NK-92 treated with Interleukin-12 subunit alpha and Interleukin-12 subunit beta, amount 100 ng/mL, for 24 hours (cell line): ENCODE measurements around the gene MCRS1.
"Not testable (repeated sequence)": the region's sequence is repeated elsewhere in the genome, so short reads cannot be mapped to it uniquely, and the experiment has no call there.

Experiments
- DNase-seq: peaks from one replicate; lab custom pipeline; 2025; lab: John Stamatoyannopoulos, UW

MCRS1 gene

DNA sequence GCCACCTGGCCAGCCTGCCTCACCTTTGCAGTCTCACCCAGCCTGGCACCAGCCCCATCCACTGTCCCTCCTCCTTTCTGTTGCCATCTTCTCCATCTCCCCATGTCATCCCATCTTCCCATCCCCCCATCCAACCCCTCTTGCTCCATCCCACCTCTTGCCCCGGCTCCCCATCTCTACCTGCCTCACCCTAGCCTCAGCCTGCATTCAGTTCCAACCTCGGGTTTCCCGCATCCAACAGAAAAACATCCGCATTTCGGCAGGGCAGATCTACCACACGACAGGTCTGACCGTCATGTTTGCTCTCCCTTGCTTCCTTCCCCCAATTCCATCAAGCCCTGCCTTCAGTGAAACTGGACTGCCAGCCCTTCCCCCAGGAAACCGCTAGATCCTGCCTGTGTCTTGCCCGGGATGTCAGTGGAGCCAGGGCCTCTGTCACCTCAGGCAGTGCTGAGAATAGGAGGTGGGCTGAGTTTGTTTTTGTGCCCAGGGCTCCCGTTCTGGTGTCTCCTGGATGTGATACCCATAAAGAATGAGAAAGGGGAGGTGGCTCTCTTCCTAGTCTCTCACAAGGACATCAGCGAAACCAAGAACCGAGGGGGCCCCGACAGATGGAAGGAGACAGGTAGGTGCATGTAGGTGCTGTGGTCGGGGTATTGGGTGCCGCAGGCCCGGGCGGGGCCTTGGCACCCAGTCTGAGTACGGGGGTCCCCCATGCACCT, 26.6 kb downstream of the MCRS1 start:
- DNase-seq: no peak

DNA sequence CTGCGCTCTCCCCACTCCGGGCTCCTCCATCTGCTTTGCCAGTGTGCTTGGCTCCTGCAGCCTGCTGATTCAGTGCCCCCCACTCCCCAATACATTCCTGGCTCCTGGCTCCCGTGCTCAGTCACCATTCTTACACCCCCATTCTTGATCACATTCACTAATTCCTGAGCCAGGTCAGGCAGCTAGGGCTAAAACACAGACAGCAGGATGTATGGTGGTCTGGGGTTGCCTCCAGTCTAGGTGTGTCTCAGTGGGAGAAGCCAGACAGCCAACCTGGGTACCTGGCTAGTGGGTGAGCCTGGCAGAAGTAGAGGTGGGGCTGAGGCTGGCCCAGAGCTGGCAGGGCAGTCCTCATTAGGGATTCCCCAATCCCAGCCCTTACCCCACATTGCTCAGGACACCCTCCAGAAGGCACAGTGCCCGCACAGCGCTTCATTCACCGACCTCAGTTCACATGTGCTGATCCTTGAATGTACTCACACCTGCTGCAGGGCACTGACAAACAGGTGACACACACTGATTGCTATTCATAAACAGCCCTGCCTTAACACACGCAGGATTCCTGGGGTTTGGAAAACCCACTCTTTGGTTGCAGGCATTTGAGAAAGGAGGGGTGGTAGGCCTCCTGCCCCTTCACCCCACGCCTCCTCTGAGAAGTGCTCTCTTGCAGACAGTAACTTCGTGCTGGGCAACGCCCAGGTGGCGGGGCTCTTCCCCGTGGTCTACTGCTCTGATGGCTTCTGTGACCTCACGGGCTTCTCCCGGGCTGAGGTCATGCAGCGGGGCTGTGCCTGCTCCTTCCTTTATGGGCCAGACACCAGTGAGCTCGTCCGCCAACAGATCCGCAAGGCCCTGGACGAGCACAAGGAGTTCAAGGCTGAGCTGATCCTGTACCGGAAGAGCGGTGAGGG, 27.5 kb downstream of the MCRS1 start:
- no peak for DNase-seq

DNA sequence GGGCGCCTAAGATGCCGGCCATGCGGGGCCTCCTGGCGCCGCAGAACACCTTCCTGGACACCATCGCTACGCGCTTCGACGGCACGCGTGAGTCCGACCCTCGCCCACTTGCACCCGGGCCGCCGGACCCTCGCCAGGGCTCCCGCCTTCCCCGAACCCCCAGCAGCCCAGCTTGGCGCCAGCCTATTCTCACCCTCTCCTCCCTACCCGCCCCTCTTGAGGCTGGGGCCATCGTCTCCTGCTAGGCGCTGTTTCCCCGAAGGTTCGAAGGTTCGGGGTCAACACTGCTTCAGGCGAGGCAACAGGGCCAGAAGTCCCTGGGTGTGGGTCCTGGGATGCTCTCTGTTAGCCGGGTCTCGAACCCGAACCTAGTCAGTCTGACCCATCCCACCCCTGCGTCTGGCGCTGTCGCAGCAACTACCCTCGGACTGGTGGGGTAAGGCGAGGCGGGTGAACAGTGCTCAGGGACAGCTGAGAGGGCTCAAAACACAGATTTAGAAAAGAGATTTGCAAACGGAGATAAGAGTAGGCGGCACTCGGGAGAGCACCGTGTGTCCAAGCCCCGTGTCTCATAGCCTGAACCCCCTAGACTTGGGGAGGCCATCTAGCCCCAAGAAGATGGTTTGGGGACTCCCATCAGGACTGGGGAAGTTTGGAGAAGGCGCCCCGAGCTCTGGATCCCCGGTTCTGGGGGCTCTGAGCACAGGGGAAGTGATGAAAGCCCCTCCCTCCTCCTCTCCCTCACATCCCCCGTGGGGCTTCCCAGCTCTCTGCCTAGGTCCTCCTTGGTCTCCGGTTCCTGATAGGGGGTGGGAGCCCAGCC, 28.3 kb downstream of the MCRS1 start:
- no peak for DNase-seq

DNA sequence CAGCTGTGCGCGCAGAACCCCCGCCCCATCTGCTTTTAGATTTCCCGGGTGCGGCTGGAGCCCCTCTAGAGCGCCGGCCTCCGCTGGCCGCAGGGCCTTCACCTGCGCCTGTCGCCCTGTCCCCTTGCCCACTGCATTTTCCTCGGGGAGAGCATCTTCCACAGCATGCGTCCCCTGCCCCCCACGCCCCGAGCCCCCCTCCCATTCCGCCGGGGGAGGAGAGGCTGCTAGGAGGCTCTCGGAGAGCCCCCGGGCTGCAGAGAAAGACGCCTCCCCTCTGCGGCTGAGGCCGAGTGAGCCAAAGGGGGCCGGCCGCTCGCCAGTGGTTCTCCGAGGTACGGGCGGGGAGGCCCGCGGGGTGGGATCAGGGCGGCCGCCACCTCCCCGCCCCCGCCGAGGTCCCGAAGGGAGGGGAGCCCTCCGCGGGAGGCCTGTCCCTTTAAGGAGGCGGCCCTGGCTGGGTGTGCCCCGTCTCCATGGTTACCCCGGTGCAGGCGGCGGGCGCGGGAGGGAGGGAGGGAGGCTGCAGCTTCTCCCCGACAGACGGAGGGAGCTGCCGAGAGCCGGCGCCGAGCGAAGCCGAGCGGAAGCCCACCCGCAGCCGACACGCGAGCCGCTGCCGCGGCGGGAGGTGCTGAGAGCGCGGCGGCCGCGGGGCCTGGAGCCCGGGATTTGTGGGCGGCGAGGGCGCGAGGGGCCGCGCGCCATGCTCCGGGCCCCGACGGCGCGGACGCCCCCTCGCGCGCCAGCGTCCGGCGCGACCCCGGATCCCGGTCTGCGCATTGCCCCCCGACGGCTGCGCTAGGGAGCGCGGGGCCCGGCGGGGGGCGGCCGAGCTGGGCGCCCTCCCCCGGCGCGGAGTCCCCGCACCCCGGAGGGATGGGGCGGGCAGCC, 29.2 kb downstream of the MCRS1 start, which contains the start of gene KCNH3:
TSS of gene KCNH3 (plus strand) at position 521 of the 894 bp plus-strand sequence. CDS start 387 bp downstream, outside the sequence.
- no peak for DNase-seq

DNA sequence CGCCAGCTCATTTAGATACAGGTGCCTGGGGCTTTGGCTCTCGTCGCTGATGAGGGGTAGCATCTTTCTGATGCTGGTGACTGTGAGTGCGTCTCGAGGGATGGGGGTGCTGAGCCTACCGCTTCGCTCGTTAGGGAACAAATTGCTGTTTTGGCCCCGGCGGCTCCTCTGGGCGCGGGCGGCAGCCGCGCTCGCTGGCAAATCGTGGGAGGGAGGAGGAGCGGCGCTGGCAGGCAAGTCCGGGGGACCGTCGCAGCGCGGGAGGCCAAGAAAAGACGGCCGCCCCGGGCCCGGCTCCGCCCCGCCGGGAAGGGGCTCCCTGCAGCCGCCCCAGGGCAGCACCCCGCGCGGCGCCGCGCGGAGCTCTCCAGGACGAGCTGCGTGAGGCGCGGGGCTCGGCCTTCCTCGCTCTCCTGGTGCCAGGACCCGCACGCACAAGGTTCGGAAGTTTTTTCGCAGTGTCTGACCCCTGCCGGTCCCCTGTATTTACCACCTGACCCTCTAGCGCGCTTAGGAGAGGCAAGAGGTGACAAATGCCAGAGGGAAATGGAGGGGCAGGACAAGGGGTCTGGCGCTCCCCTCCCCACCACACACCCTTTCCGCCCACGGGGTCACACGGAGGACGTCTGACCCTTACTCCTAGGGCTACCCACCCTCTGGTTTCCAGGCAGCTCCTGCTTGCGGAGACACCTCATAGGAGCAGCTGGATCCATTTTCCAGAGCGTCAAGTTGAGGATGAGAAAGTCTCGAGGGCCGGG, 30.0 kb downstream of the MCRS1 start:
- DNase-seq: no peak

DNA sequence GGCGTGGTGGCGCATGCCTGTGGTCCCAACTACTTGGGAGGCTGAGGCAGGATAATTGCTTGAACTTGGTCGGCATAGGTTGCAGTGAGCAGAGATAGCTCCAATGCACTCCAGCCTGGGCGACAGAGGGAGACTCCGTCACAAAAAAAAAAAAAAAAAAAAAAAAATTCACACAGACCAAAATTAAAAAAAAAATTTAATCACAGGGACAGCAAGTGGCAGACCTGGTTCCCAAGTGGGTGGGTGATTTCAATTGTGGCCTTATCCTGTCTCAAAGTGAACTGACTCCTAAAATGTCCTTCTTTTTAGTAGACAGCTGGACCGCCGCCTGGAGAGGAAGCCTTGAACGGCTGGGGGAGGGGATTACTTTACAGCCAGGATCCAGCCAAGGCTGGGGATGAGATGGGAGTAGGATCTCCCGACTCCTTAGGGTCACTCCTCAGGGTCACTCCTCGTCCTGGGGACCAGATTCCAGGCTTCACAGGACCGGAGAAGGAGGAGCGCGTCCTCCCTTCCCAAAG, 30.7 kb downstream of the MCRS1 start:
- DNase-seq: no peak

DNA sequence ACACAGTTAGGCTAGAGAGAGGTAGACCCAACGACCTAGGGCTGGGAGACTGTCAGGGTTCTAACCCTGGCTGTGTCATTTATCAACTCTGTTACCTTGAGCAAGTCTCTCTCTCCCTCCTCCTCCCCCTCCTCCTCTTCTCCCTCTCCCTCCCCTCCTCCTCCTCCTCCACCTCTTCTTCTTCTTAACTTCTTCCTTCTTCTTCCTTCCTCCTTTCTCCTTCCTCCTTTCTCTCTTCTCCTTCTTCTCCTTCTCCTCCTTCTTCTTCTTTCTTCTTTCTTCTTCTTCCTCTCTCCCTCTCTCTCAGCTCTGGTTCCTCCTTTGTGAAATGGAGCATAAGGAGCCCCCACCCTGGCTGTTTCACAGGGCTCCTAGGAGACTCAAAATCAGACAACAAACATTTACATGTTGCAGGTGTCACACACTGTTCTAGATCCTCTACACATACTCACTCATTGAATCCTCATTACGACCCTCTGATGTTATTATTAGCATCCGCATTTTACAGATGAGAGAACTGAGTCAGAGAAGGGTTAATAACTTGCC, 31.3 kb downstream of the MCRS1 start:
- no peak for DNase-seq

DNA sequence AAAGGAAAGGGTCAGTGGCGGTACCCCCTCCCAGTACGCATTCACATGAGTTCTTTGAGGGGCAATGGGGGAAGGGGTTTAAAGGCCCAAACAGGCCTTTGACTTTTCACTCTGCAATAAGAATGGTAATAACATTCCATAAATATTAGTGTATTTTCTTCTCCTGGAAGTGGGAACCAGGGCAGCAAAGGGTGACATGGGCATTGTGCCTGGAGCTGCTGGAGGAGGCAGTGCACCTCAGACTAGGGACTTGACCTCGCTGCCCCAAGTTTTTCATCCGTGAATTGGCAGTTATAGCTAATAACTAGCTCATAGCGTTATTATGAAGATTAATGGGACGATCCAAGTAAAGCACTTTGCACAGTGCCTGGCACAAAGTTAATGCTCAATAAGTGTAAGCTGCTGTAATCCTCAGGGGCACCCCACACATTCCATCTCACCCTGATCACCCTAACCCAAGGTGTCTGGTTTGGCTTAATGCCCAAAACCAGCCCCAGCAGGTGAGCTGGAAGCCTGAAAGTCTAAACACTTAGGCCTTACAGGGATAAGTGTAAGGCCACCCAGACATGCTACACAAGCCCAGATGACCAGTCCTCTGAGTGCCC, 31.9 kb downstream of the MCRS1 start:
- no peak for DNase-seq

DNA sequence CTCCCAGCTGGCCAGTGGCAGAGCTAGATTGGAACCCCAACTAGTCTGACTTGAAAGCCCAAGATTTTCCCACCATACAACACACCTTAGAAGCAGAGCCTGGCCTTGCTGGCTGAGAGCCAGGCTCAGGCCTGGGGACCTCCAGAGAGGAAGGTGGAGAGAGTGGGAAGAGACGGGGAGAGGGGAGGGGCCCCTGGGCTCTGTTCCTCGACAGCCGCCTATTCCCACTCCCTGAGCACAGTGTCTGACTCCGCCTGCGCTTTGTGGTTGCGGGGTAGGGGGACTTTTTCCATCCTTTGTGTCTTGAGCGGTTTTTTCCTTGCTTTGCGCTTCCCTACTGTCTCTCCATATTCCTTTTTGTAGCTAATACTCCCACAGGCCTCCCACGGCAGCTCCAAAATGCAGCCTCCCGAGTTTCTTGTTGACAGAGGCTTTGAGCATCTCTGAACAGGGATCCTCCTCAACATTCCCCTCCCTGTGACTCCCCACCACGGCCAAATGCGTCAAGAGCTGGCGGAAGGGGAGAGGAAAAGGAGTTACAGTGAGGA, 33.1 kb downstream of the MCRS1 start:
- no peak for DNase-seq

DNA sequence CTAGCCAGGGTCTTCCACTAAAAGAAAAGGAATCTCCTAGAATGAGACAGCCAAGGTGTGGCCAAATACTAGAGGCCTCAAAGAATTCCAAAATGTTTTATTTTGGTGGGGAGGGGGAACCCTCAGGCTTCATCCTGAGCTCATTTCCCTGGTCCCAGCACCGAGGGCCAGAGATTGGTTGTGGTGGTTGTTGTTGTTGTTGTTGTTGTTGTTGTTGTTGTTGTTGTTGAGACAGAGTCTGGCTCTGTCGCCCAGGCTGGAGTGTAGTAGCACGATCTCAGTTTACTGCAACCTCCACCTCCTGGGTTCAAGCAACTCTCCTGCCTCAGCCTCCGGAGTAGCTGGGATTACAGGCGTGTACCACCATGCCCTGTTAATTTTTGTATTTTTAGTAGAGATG, 33.8 kb downstream of the MCRS1 start:
- DNase-seq: not testable (repeated sequence)

DNA sequence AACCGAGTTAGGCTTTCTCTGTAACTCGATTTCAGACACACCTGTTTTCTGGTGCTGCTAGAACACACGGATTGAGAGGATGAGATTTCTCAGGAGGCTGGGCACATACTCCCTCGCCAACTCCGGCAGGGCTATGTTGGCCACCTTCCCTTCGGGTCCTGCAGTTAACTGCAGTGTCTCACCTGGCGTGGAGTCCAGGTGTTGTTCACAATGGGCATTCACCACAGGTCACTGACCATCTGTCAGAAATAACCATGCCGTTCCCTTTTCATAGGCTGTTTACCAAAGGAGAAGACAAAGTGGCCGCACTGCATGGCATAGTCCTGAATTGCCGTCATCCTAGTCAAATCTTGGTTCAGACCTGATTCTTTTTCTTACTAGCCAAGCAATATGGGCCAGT, 34.6 kb downstream of the MCRS1 start:
- DNase-seq: no peak

DNA sequence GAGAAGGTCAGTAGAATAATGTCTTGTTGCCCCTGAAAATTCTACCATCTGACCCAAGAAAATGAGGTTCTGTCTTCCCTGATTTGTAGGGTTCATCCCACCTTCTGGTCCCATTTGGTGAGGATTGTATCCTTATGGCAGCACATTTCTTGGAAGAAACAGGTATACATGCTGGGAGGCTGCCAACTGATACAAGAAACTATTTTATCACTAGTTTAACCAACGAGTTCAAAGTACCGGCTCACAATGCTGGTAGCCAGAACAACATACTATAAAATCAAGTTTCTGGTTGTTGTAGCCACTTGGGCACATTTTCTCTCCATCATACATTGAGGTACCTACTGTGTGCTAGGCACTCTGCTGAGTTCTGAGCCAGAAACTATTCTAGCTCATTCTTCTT, 36.2 kb downstream of the MCRS1 start:
- no peak for DNase-seq

DNA sequence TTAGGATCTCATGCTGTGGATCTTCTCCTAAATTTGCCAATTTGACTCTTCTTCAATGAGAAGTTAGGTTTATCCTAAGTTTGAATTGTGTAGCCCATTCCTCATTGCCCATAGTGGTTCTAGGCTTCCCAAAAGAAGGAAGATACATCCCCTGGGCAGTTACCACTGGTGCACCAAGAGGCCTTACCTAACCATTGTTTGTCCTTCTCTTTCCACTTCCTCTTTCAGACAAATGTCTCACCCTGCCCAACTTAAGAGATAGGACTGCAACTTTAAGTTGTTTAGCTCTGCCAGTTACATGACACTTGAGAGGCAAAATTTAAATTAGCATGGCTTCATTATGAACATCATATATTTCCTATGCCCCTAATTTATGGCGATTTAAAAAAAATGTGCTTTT, 38.5 kb downstream of the MCRS1 start:
- no peak for DNase-seq

DNA sequence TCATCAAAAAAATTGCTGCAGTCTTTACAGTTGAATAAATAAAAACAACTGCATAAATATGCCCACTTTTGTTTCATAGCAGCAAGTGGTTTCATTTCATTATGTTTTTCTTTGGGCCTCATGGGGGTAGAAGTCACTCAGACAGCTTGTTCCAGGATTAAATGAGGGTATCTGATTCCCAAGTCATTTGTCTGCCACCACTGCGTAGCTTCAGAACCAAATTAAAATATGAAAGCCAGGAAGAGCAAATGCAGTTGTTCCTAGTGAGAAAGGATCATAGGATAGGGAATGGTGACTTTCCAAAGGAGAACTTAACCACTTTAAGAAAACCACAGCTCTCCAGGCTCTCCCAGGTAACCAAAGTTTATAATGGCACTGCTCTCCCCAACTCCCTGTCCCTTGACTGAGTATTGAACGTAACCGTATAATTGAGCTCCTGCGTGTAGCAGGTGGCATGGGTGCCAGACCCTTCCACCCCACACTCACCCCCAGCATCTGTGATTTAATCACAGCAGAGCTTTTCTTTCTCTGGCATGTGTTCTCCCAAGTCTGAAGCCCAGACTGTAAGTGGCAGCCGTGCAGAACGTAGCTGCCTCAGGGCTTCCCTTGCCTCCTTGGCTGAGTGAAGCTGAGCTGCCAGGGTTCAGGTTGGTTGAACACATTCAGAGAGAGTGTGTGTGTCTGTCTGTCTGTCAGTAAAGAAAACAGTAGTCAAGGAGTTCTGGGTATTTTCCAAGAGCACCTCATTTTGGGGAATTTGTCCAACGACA, 40.4 kb downstream of the MCRS1 start:
- DNase-seq: no peak

DNA sequence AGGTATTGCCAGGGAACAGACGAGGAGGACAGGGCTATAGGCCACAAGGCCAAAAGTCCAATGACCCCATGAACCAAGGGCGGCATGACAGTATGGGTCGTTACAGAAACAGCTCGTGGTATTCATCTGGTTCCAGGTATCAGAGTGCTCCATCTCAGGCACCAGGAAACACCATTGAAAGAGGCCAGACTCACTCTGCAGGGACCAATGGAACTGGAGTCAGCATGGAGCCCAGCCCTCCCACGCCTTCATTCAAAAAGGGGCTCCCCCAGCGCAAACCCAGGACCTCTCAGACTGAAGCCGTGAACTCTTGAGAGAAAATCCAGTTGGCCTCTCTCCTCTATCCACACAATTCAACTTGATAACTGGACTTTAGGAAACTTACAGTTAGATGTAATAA, 42.0 kb downstream of the MCRS1 start:
- DNase-seq: no peak

DNA sequence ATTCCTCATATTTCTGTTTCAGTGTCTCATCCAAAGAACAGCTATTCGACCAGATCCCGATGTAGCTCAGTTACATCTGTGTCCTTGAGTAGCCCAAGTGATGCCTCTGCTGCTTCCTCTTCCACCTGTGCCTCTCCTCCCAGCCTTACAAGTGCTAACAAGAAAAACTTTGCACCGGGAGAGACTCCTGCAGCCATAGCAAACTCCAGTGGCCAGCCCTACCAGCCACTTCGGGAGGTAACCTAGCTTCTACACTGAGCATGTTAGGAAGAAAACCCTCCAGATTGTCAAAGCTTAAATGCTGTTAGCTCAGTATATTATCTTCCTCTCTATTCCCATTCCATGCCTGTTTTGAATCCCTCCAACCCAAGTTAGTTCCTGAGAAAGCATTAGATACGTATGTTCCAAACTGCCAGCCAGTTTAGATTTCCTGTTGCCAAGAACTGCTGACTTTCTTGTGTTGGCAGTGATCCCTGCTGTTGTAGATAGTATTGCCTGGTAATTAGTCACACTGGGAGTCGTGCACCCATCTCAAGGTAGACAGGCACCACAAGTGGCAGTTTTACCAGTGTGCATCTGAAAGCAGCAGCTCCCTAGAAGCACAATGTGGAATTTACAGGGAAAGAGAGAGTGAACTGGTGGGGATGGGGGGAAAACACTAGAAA, 43.1 kb downstream of the MCRS1 start:
- no peak for DNase-seq

DNA sequence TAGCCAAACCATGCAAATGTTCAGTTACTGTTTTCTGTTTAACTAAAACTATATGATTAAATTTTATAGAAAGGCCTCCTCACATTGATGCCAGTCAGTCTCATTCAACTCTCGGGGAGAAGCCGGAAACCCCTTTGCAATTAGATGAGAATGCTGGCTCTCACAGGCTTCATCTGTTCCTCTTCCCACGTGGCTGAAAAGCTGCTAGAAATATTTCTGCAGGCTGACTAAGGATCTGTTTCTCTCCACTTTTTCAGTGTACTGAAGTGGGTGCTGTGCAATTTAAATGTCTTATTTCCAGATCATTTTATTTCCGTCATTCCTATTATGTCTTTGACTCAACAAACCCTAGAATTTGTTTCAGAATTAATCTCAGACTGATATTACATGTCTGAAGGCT, 46.6 kb downstream of the MCRS1 start:
- no peak for DNase-seq

DNA sequence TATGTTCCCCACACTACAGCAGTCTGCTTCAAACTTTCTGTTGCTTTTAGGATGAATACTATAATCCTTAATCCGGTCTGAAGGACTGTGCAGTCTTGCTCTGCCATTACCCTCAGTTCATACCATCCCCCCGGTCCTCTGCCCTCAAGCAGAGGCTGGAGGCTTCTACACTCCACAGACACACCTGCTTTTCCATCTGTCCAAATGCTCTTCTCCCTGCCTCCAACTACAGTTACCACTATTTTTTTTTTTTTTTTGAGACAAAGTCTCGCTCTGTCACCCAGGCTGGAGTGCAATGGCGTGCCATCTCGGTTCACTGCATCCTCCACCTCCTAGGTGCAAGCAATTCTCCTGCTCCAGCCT, 48.4 kb downstream of the MCRS1 start:
- DNase-seq: no peak
